Esophagus muscularis mucosa (tissue), 3 donors: ENCODE measurements around the gene CCN5.
A peak's percentile ranks its signal among the peaks of the same experiment; 100 is the strongest.

Source experiments
- EP300 ChIP-seq: sonication (generic); formaldehyde crosslinking; IDR thresholded peaks from one replicate; pipeline ENCODE4 v1.6.1; 2017; ENCODE audit warnings: antibody characterized with exemption
- POLR2AphosphoS5 ChIP-seq, 2 donors: sonication (generic); formaldehyde crosslinking; IDR thresholded peaks; one replicate each; pipeline ENCODE4 v1.6.1; 2017; ENCODE audit warnings: antibody characterized with exemption in 2 of 2

- TF ChIP-seq POLR2AphosphoS5 (IDR thresholded peaks at IDR 0.05), result peak; percentile 82 to 90
- peak; percentile 84 for TF ChIP-seq EP300
These were observed 22.2 kb upstream of the CCN5 start for GRCh38 chr20:44692932-44693480.
